ENCODE measurements around the gene TMEM40. TPM values are rescaled to one million over a fixed set of nuclear protein-coding genes. Genes with fewer than 3 reads are reported as not detected.

TMEM40 gene
- total RNA-seq, 2 experiments from 2014 or later = not detected

DNA sequence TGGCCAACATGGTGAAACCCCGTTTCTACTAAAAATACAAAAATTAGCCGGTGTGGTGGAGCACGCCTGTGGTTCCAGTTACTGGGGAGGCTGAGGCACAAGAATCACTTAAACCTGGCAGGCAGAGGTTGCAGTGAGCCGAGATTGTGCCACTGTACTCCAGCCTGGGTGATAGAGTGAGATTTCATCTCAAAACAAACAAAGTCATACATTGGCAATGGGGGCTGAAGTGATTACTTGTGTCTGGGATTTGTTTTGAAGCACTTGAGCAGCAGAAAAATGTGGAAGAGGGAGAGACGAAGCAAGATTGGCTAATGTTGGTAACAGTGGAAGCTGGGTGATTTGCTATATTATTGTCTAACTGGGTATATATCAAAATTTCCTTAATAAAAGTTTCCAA, 13.4 kb upstream of the TMEM40 start:
- CTCF ChIA-PET = no interaction called here
- DNase-seq = no peak
- ATAC-seq = no peak
- Mint-ChIP-seq H3K4me3 (no peak overlapping the region), H3K27ac (no peak overlapping the region), H3K27me3 (peaks cover 22% of the 10 kb centered on the region), H3K4me1 (peaks cover 2% of the 10 kb centered on the region), H3K36me3 (no peaks in the 10 kb centered on the region), H3K9me3 (ENCODE audit: low read depth) (no peaks in the 10 kb centered on the region)

DNA sequence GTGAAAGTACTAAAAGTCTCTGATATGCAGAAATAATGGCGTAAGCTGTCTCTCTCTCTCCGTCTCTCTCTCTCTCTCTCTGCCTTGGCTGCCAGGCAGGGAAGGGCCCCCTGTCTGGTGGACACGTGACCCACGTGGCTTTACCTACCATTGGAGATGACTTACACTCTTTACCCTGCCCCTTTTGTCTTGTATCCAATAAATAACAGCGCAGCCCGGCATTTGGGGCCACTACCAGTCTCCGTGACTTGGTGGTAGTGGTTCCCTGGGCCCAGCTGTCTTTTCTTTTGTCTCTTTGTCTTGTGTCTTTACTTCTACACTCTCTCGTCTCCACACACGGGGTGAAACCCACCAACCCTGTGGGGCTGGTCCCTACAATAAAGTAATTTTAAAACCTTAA, 12.2 kb upstream of the TMEM40 start:
- DNase-seq (no peak), ATAC-seq (no peak)
- Mint-ChIP-seq H3K36me3 (no peaks in the 10 kb centered on the region), H3K4me1 (peaks cover 2% of the 10 kb centered on the region), H3K9me3 (ENCODE audit: low read depth) (no peaks in the 10 kb centered on the region), H3K4me3 (no peak overlapping the region), H3K27ac (no peak overlapping the region), H3K27me3 (peaks cover 20% of the 10 kb centered on the region)
- CTCF ChIA-PET = no interaction called here

DNA sequence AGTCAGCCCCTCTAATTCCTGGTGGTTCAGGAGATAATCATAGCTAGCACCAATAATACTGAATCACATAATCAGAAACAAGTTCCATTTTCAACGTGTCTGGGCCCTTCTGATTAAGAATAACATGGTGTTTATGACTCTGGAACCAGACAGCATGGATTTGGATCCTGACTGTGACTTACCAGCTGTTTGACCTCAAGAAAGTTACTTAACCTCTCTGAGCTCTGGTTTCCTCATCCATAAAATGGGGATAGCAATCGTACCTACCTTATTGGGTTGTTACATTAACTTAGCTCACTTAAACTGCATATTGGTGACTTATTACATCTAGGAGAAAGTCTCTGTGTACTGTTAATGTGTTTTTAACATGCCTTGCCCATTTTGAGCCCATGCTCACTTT, 10.7 kb upstream of the TMEM40 start:
- no peak overlapping the region for H3K27ac Mint-ChIP-seq
- H3K9me3 Mint-ChIP-seq (ENCODE audit: low read depth) = no peaks in the 10 kb centered on the region
- H3K4me1 Mint-ChIP-seq = peaks cover 2% of the 10 kb centered on the region
- CTCF ChIA-PET = no interaction called here
- no peak for DNase-seq
- no peak overlapping the region for H3K4me3 Mint-ChIP-seq
- ATAC-seq = no peak
- no peaks in the 10 kb centered on the region for H3K36me3 Mint-ChIP-seq
- peaks cover 17% of the 10 kb centered on the region for H3K27me3 Mint-ChIP-seq

DNA sequence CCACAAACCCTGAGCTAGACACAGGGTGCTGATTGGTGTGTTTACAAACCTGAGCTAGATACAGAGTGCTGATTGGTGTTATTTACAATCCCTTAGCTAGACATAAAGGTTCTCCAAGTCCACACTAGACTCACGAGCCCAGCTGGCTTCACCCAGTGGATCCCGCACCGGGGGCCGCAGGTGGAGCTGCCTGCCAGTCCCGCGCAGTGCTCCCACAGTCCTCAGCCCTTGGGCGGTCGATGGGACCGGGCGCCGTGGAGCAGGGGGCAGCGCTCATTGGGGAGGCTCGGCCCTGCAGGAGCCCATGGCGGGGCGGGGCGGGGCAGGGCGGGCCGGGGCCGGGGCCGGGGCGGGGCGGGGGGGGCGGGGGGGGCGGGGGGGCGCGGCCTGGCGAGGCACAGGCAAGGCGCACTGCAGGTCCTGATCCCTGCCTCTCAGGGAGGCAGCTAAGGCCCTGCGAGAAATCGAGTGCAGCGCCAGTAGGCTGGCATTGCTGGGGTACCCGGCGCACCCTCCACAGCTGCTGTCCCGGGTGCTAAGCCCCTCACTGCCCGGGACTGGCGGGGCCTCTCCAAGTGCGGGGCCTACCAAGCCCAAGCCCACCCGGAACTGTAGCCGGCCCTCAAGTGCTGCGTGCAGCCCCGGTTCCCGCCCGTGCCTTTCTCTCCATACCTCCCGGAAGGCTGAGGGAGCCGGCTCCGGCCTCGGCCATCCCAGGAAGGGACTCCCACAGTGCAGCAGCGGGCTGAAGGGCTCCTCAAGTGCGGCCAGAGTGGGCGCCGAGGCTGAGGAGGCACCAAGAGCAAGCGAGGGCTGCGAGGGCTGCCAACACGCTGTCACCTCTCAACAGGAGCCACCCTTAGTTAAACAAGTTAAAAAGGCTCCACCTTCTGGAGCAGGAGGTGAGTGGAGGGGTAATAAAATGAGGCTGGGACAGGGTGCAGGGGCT, 9.8 kb upstream of the TMEM40 start:
- Mint-ChIP-seq H3K36me3 (no peaks in the 10 kb centered on the region), H3K4me1 (peaks cover 2% of the 10 kb centered on the region), H3K4me3 (no peak overlapping the region), H3K9me3 (ENCODE audit: low read depth) (no peaks in the 10 kb centered on the region), H3K27me3 (peaks cover 9% of the 10 kb centered on the region), H3K27ac (no peak overlapping the region)
- CTCF ChIA-PET = no interaction called here
- no peak for DNase-seq
- no peak for ATAC-seq

GRCh38 chr3:12766541-12766940, 7.5 kb upstream of the TMEM40 start:
- Mint-ChIP-seq H3K4me1 (no peaks in the 10 kb centered on the region), H3K9me3 (ENCODE audit: low read depth) (no peaks in the 10 kb centered on the region), H3K27me3 (peaks cover 7% of the 10 kb centered on the region), H3K36me3 (no peaks in the 10 kb centered on the region), H3K4me3 (no peak overlapping the region), H3K27ac (no peak overlapping the region)
- ATAC-seq (no peak), DNase-seq (no peak)
- CTCF ChIA-PET = no interaction called here

DNA sequence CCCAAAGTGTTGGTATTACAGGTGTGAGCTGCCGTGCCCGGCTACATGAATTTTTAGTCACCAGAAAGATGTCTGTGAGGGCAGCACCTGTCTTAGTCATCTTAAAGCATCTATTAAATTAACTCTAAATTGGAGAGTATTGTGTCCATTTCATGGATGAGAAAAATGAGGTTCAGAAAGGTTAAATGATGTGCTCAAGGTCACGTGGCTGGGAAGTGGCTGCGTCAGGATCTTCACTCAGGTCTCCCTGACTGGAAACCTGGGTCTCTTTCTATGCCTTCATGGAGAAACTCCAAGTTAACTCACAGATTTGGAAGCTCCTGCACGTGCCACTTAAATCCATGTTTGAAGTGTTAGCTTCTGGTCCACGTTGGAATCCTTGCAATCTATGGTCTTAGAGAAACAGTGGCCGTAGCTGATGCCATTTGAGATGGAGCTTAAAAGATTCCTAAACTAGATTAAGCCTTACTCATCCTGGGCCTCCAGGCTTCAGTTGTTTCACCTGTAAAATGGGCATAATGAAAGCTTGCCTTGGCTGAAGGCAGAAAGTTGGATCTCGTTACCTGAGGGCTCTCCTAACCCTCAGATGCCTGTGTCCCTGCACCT, 5.2 kb upstream of the TMEM40 start:
- Mint-ChIP-seq H3K27me3 (peaks cover 10% of the 10 kb centered on the region), H3K27ac (no peak overlapping the region), H3K36me3 (no peaks in the 10 kb centered on the region), H3K4me1 (no peaks in the 10 kb centered on the region), H3K9me3 (ENCODE audit: low read depth) (no peaks in the 10 kb centered on the region), H3K4me3 (no peak overlapping the region)
- CTCF ChIA-PET = interaction anchor here (0.7 to 1.6 kb wide), 2 partner anchors 14 to 116 kb away, joined by 3 to 4 read pairs; no protein-coding TSS in a partner anchor
- DNase-seq (no peak), ATAC-seq (no peak)

DNA sequence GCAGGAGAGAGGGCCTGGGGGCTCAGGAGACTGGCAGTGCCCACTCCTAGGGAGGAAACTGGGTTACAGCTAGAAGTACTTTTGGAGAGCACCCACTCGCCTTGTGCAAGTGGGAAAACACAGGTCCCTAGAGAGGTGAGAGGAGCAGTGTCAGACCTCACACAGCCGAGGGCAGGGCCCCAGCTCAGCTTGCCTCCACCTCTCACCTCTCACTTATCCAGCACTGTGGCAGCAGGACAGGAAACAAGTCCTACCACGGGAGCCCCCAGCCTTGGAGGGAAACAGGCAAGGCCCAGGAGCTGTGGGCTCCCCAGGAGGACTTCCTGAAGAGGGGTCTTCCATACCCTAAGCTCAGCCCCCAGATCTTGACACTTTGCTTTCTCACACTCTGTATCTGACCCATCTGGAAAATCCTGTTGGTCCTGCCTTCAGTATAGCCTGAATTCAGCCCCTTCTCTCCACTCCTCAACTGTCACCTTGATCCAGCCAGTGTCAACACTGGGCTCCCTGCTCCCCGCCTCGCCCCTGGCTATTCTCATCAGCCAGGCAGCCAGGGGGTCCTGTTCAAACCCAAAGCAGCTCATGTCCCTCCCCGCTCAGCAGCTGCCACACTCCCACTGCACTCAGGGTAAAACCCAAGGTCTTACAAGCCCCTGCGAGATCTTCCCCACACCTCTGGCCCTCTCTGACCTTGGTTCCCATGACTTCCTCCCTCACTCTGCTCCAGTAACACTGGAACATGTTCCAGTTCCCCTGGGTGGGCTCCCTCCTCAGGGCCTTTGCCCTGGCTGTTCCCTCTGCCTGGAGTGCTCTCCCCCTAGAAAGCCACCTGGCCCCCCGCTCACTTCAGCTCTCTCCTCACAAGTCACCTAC, 870 bp upstream of the TMEM40 start:
- Mint-ChIP-seq H3K36me3 (no peaks in the 10 kb centered on the region), H3K9me3 (ENCODE audit: low read depth) (no peaks in the 10 kb centered on the region), H3K4me1 (peaks cover 3% of the 10 kb centered on the region), H3K27ac (peak overlapping the region; percentile 22), H3K4me3 (no peak overlapping the region), H3K27me3 (peaks cover 23% of the 10 kb centered on the region)
- DNase-seq = no peak
- CTCF ChIA-PET = interaction anchor here (1.3 kb wide), 1 partner anchor 131 kb away, joined by 3 read pairs; no protein-coding TSS in a partner anchor
- no peak for ATAC-seq

GRCh38 chr3:12758025-12758781, 856 bp downstream of the TMEM40 start:
- no peak overlapping the region for H3K4me3 Mint-ChIP-seq
- no peak for DNase-seq
- H3K27ac Mint-ChIP-seq = no peak overlapping the region
- no peaks in the 10 kb centered on the region for H3K36me3 Mint-ChIP-seq
- H3K27me3 Mint-ChIP-seq = peaks cover 26% of the 10 kb centered on the region
- ATAC-seq = no peak
- H3K9me3 Mint-ChIP-seq (ENCODE audit: low read depth) = no peaks in the 10 kb centered on the region
- CTCF ChIA-PET = interaction anchor here (0.5 to 1.3 kb wide), 2 partner anchors 133 to 638 kb away, joined by 3 read pairs; no protein-coding TSS in a partner anchor
- peaks cover 3% of the 10 kb centered on the region for H3K4me1 Mint-ChIP-seq

DNA sequence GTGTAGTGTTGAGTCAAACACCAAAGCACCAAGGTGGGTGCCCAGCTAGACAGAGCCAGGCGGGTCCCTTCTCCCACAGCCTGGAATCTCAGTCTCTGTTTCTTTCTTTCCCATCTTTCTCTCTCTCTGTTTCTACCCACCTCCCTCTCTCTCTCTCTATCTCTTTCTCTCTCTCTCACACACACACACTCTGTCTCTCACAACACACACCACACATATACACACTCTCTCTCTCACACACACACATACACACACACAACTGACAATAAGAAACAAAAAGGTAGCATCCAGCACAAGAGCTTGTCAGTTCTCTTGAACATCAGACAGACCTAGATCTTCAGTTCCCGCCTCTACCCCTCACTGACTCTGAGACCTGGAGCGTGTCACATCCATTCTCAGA, 2.4 kb downstream of the TMEM40 start:
- Mint-ChIP-seq H3K36me3 (no peaks in the 10 kb centered on the region), H3K27ac (no peak overlapping the region), H3K4me1 (peaks cover 3% of the 10 kb centered on the region), H3K27me3 (peaks cover 26% of the 10 kb centered on the region), H3K4me3 (no peak overlapping the region), H3K9me3 (ENCODE audit: low read depth) (no peaks in the 10 kb centered on the region)
- DNase-seq (no peak), ATAC-seq (no peak)
- CTCF ChIA-PET = interaction anchor here (1.6 kb wide), 1 partner anchor 30 kb away, joined by 5 read pairs; no protein-coding TSS in a partner anchor

DNA sequence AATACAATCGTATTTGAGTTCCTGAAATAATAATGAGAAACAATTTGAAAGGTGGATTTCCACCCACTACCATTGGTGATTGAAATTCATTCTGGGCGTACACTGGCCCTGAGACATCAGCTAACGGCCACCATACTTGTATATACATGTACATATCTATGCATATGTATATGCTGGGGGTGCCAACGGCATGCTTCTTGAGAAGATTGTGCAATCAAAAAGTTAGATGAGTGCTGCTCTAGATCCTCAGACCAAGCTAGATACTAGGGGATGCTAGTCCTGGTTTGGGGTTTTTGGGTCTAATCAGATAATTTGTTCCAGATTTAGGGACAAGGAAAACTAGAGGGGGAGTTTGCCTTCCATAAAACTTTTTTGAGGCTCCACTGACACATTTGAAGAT, 2.9 kb downstream of the TMEM40 start:
- ATAC-seq (no peak), DNase-seq (no peak)
- H3K4me3 Mint-ChIP-seq = no peak overlapping the region
- CTCF ChIA-PET = interaction anchor here (1.6 kb wide), 1 partner anchor 31 kb away, joined by 5 read pairs; no protein-coding TSS in a partner anchor
- no peaks in the 10 kb centered on the region for H3K9me3 Mint-ChIP-seq (ENCODE audit: low read depth)
- peaks cover 23% of the 10 kb centered on the region for H3K27me3 Mint-ChIP-seq
- no peaks in the 10 kb centered on the region for H3K36me3 Mint-ChIP-seq
- peaks cover 3% of the 10 kb centered on the region for H3K4me1 Mint-ChIP-seq
- H3K27ac Mint-ChIP-seq = no peak overlapping the region

DNA sequence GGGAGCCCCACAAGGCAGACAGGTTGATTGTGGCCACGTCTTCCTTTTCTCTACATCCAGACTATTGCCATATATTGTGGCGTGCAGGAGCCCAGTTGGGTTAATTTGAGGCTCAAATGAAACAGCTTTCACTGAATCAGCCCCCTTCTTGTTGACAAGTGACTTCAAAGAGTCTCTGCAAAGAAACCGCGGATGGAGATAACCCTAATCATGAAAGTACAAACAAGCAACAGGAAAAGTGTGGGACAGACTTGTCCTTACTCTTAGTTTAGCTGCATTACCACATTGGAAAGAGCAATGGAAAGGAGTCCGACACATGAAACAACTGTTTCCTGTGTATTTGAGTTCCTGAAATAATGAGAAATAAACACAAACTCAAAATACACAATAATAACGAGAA, 3.3 kb downstream of the TMEM40 start:
- Mint-ChIP-seq H3K36me3 (no peaks in the 10 kb centered on the region), H3K4me3 (no peak overlapping the region), H3K27me3 (peaks cover 23% of the 10 kb centered on the region), H3K9me3 (ENCODE audit: low read depth) (no peaks in the 10 kb centered on the region), H3K27ac (no peak overlapping the region), H3K4me1 (peaks cover 7% of the 10 kb centered on the region)
- ATAC-seq (no peak), DNase-seq (no peak)
- CTCF ChIA-PET = interaction anchor here (1.6 kb wide), 1 partner anchor 31 kb away, joined by 5 read pairs; no protein-coding TSS in a partner anchor

GRCh38 chr3:12754313-12754712, 4.7 kb downstream of the TMEM40 start:
- Mint-ChIP-seq H3K9me3 (ENCODE audit: low read depth) (no peaks in the 10 kb centered on the region), H3K4me3 (no peak overlapping the region), H3K27ac (no peak overlapping the region), H3K4me1 (peaks cover 15% of the 10 kb centered on the region), H3K36me3 (no peaks in the 10 kb centered on the region), H3K27me3 (peaks cover 20% of the 10 kb centered on the region)
- no peak for DNase-seq
- no peak for ATAC-seq
- CTCF ChIA-PET = no interaction called here
